ENCODE measurements around the gene MIEN1. TPM values are rescaled to one million over a fixed set of nuclear protein-coding genes. Genes with fewer than 3 reads are reported as not detected.

The MIEN1 gene
- total and polyA plus RNA-seq, 4 donors, result 20.8 to 136 (median 58.3) TPM

DNA sequence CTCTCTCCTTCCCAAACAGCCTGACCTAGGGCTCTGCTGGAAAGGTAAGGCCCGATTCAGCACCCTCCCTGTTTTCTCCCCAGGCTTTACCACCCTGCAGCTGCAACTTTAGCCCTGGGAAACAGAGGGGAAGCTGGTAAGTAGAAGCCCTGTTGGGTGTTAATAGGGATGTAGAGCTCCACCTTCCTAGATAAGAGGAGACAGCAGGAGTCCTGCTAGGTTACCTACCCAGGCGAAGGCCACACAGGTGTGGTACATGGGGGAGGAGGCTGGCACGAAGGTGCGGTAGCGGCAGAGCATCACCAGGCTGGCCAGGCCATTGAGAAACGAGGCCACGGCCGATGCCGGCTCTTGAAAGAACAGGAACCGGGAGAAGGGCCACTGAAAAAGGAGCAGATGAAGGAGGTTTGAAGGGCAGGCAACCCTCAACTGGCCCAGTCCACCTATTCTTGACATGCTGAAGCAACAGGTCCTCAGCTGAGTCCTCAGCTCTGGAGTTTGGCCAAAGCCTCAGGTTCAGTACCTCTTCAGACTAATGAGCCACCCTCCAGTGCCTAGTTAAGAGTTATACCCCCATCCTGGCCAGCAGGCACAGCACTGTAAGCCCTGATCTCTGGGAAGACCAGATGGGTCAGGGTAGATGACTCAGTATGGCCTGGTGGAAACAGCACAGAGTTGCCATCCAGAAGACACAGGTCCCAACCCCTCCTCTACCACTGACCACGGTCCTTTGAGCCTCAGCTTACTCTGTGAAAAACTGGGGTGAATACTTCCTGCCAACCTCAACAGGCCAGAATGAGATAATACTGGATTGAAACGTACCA lies 45.8 kb downstream of the MIEN1 start:
- Histone ChIP-seq H3K27me3 (ENCODE audit: control insufficient read depth in 3 of 3, insufficient read depth in 3 of 3, low read length in 2 of 3) (no peaks in the 10 kb centered on the region), H3K9ac (ENCODE audit: insufficient read depth in 1 of 2, low read length in 2 of 2) (no peak overlapping the region), H3K4me3 (no peak overlapping the region), H3K9me3 (ENCODE audit: control insufficient read depth in 4 of 4, insufficient read depth in 3 of 4, low read length in 3 of 4) (no peaks in the 10 kb centered on the region), H3K27ac (ENCODE audit: low read depth in 1 of 2, low read length in 1 of 2) (no peak overlapping the region), H3K4me1 (ENCODE audit: control insufficient read depth in 5 of 5, insufficient read depth in 5 of 5, low read length in 5 of 5) (peaks cover 0 to 15% (median 5%) of the 10 kb centered on the region in 5 donors), H3K36me3 (ENCODE audit: control insufficient read depth in 4 of 4, insufficient read depth in 4 of 4, low read length in 4 of 4) (peaks cover 0 to 21% (median 16%) of the 10 kb centered on the region in 4 donors)
- WGBS, 2 donors, result 77 to 97% methylated on average over 12 of the region's 12 CpGs
- TF ChIP-seq, protein P1, sequence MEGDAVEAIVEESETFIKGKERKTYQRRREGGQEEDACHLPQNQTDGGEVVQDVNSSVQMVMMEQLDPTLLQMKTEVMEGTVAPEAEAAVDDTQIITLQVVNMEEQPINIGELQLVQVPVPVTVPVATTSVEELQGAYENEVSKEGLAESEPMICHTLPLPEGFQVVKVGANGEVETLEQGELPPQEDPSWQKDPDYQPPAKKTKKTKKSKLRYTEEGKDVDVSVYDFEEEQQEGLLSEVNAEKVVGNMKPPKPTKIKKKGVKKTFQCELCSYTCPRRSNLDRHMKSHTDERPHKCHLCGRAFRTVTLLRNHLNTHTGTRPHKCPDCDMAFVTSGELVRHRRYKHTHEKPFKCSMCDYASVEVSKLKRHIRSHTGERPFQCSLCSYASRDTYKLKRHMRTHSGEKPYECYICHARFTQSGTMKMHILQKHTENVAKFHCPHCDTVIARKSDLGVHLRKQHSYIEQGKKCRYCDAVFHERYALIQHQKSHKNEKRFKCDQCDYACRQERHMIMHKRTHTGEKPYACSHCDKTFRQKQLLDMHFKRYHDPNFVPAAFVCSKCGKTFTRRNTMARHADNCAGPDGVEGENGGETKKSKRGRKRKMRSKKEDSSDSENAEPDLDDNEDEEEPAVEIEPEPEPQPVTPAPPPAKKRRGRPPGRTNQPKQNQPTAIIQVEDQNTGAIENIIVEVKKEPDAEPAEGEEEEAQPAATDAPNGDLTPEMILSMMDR (IDR thresholded peaks at IDR 0.05; ENCODE audit: control extremely low read depth, extremely low read depth), result no peak
- ATAC-seq (ENCODE audit: insufficient read depth, low FRiP score) (no peak), DNase-seq (no peak)

DNA sequence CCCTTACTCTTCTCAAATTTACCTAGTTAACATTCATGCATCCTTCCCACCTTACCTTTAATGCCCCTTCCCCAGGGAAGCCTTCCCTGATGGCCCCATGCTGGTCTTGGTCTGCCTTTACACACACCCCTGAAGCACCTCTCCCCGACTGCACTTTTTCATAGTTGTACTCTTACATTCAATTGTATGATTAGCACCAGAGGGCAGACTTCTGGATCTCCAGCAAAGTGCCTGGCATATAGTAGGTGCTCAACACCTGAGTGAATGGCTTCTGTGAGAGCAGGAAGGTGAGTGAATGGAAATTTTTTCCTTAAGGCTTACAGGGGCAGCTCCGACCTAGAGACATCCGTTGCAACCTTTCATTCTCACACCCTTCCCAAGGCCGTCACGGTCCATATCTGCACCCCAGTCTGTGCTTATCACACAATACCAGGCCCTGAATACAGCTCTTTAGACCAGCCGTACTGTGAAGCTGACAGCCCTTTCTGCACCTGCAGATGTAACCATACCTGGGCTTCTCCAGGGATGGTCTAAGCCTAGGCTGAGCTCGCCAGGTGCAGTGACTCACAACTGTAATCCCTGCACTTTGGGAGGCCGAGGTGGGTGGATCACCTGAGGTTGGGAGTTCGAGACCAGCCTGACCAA lies 46.9 kb downstream of the MIEN1 start:
- ATAC-seq (ENCODE audit: insufficient read depth, low FRiP score), result no peak
- TF ChIP-seq, protein P1 (IDR thresholded peaks at IDR 0.05; ENCODE audit: control extremely low read depth, extremely low read depth), result no peak

DNA sequence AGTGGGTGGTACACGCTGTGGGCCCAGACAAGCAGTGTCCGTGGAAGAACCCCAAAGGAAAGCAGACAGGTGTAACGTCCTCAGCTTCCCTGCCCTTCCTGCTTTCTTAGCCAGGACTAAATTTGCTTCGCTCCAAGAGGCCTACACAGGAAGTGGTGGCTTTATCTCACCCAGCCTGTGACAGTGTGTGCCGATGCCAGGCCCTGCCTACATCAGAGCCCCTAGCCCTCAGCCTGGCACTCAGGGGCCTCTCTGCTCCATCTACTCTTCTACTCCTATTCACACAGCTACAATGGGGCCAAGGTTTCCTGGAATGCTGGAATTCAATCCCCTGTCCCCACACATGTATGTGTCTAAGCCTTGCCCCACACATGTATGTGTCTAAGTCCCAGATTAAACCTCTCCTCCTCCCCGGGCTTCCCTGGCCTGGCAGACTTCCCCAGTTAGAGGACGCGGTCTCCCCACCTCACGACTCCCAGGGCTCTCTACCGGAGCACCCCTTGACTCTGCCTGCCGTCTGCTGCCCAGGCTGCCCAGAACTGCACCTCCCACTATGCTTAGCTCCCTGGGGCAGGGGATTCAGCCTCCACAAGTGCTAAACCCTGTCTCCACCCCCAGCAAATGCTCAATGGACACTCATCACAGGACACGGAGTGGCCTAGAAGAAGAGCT lies 50.7 kb downstream of the MIEN1 start:
- no peak for DNase-seq
- H3K4me3 ChIP-seq, result no peak overlapping the region
- peak overlapping the region; percentile 21 to 97 for H3K27ac ChIP-seq (ENCODE audit: low read depth in 1 of 2, low read length in 1 of 2)
- H3K4me1 ChIP-seq (ENCODE audit: control insufficient read depth in 5 of 5, insufficient read depth in 5 of 5, low read length in 5 of 5), result peaks cover 10 to 34% (median 19%) of the 10 kb centered on the region in 5 donors
- H3K27me3 ChIP-seq (ENCODE audit: control insufficient read depth in 3 of 3, insufficient read depth in 3 of 3, low read length in 2 of 3), result no peaks in the 10 kb centered on the region
- no peak for ATAC-seq (ENCODE audit: insufficient read depth, low FRiP score)
- no peaks in the 10 kb centered on the region for H3K9me3 ChIP-seq (ENCODE audit: control insufficient read depth in 4 of 4, insufficient read depth in 3 of 4, low read length in 3 of 4)
- WGBS, 2 donors, result 40 to 59% methylated on average over 12 of the region's 12 CpGs
- TF ChIP-seq, protein P1 (IDR thresholded peaks at IDR 0.05; ENCODE audit: control extremely low read depth, extremely low read depth), result no peak
- H3K9ac ChIP-seq (ENCODE audit: insufficient read depth in 1 of 2, low read length in 2 of 2), result no peak overlapping the region
- peaks cover 0 to 19% (median 17%) of the 10 kb centered on the region in 4 donors for H3K36me3 ChIP-seq (ENCODE audit: control insufficient read depth in 4 of 4, insufficient read depth in 4 of 4, low read length in 4 of 4)

More for the DNA sequence above, 46.9 kb downstream of the MIEN1 start:
- Histone ChIP-seq H3K9ac (ENCODE audit: insufficient read depth in 1 of 2, low read length in 2 of 2) (no peak overlapping the region), H3K27ac (ENCODE audit: low read depth in 1 of 2, low read length in 1 of 2) (no peak overlapping the region), H3K4me3 (no peak overlapping the region), H3K4me1 (ENCODE audit: control insufficient read depth in 5 of 5, insufficient read depth in 5 of 5, low read length in 5 of 5) (peaks cover 0 to 18% (median 3%) of the 10 kb centered on the region in 5 donors), H3K36me3 (ENCODE audit: control insufficient read depth in 4 of 4, insufficient read depth in 4 of 4, low read length in 4 of 4) (peaks cover 0 to 24% (median 17%) of the 10 kb centered on the region in 4 donors), H3K9me3 (ENCODE audit: control insufficient read depth in 4 of 4, insufficient read depth in 3 of 4, low read length in 3 of 4) (no peaks in the 10 kb centered on the region), H3K27me3 (ENCODE audit: control insufficient read depth in 3 of 3, insufficient read depth in 3 of 3, low read length in 2 of 3) (no peaks in the 10 kb centered on the region)
- no peak for DNase-seq
- WGBS, 2 donors, result 94 to 95% methylated on average over 9 of the region's 9 CpGs

Small RNAs within 50 kb of the gene (small RNA-seq; reads per million reads assigned to genes)
- 0.33 reads per million, percentile 39 among the genes with 10 or more reads in this experiment for gene MIR4728 (ENCODE audit: low replicate concordance)

Other genes with a start within 250 kb of the MIEN1 start
- gene NEUROD2, start 122.6 kb downstream of the MIEN1 start, total RNA-seq, result not detected
- under 1 TPM in 1 of 2 donors, not detected in 1; 0.04 TPM for gene NEUROD2, start 122.6 kb downstream of the MIEN1 start, polyA plus RNA-seq
- 10 to 100 TPM; 21.3 to 22.9 TPM for gene PPP1R1B, start 103.6 kb downstream of the MIEN1 start, total RNA-seq
- gene PPP1R1B, start 103.6 kb downstream of the MIEN1 start, polyA plus RNA-seq, result 10 to 100 TPM; 26.7 to 36.4 TPM
- 10 to 100 TPM; 27.4 to 63.4 TPM for gene STARD3, start 93.4 kb downstream of the MIEN1 start, total RNA-seq
- 10 to 100 TPM; 66.3 to 79.7 TPM for gene STARD3, start 93.4 kb downstream of the MIEN1 start, polyA plus RNA-seq
- gene TCAP, start 65.2 kb downstream of the MIEN1 start, total RNA-seq, result 1 to 10 TPM in 1 of 2 donors, under 1 TPM in 1; 0.82 to 1.3 TPM
- gene TCAP, start 65.2 kb downstream of the MIEN1 start, polyA plus RNA-seq, result 1 to 10 TPM; 1.2 to 1.4 TPM
- 1 to 10 TPM; 1.9 to 4.3 TPM for gene PNMT, start 62.1 kb downstream of the MIEN1 start, total RNA-seq
- 1 to 10 TPM; 2.9 to 4.1 TPM for gene PNMT, start 62.1 kb downstream of the MIEN1 start, polyA plus RNA-seq
- gene PGAP3, start 42.5 kb downstream of the MIEN1 start, total RNA-seq, result 10 to 100 TPM; 17.0 to 39.7 TPM
- 10 to 100 TPM; 15.9 to 35.8 TPM for gene PGAP3, start 42.5 kb downstream of the MIEN1 start, polyA plus RNA-seq
- gene ERBB2, start 30.5 kb downstream of the MIEN1 start, total RNA-seq, result 100 to 1,000 TPM; 119 to 130 TPM
- 10 to 100 TPM; 32.2 to 40.1 TPM for gene ERBB2, start 30.5 kb downstream of the MIEN1 start, polyA plus RNA-seq
- 10 to 100 TPM; 19.8 to 25.5 TPM for gene GRB7, start 7.4 kb upstream of the MIEN1 start, total RNA-seq
- 10 to 100 TPM in 1 of 2 donors, 1 to 10 TPM in 1; 6.6 to 13.4 TPM for gene GRB7, start 7.4 kb upstream of the MIEN1 start, polyA plus RNA-seq
- gene IKZF3, start 133.8 kb upstream of the MIEN1 start, total RNA-seq, result 1 to 10 TPM; 3.9 TPM
- gene IKZF3, start 133.8 kb upstream of the MIEN1 start, polyA plus RNA-seq, result 1 to 10 TPM; 1.0 to 1.4 TPM
- not detected for gene ZPBP2, start 137.7 kb upstream of the MIEN1 start, total RNA-seq
- not detected for gene ZPBP2, start 137.7 kb upstream of the MIEN1 start, polyA plus RNA-seq
- gene GSDMB, start 188.1 kb upstream of the MIEN1 start, total RNA-seq, result 10 to 100 TPM in 1 of 2 donors, 1 to 10 TPM in 1; 5.4 to 26.8 TPM
- 10 to 100 TPM in 1 of 2 donors, 1 to 10 TPM in 1; 5.1 to 12.5 TPM for gene GSDMB, start 188.1 kb upstream of the MIEN1 start, polyA plus RNA-seq
- 10 to 100 TPM; 60.7 to 76.7 TPM for gene ORMDL3, start 197.1 kb upstream of the MIEN1 start, total RNA-seq
- gene ORMDL3, start 197.1 kb upstream of the MIEN1 start, polyA plus RNA-seq, result 10 to 100 TPM; 38.6 to 67.1 TPM
- gene LRRC3C, start 197.2 kb upstream of the MIEN1 start, total RNA-seq, result not detected
- gene LRRC3C, start 197.2 kb upstream of the MIEN1 start, polyA plus RNA-seq, result not detected
- gene GSDMA, start 232.5 kb upstream of the MIEN1 start, total RNA-seq, result under 1 TPM in 1 of 2 donors, not detected in 1; 0.91 TPM
- under 1 TPM; 0.26 to 0.33 TPM for gene GSDMA, start 232.5 kb upstream of the MIEN1 start, polyA plus RNA-seq